DMS53 treated with DMSO at 0.1 percent for 48 hours (cell line): ENCODE measurements around the gene SLC23A3.
A peak's percentile ranks its signal among the peaks of the same experiment; 100 is the strongest.

Experiments
- DNase-seq: peaks from one replicate; lab custom pipeline; 2025; ENCODE audit not compliant: unreplicated experiment; lab: John Stamatoyannopoulos, UW

The SLC23A3 gene, protein sequence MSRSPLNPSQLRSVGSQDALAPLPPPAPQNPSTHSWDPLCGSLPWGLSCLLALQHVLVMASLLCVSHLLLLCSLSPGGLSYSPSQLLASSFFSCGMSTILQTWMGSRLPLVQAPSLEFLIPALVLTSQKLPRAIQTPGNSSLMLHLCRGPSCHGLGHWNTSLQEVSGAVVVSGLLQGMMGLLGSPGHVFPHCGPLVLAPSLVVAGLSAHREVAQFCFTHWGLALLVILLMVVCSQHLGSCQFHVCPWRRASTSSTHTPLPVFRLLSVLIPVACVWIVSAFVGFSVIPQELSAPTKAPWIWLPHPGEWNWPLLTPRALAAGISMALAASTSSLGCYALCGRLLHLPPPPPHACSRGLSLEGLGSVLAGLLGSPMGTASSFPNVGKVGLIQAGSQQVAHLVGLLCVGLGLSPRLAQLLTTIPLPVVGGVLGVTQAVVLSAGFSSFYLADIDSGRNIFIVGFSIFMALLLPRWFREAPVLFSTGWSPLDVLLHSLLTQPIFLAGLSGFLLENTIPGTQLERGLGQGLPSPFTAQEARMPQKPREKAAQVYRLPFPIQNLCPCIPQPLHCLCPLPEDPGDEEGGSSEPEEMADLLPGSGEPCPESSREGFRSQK

DNA sequence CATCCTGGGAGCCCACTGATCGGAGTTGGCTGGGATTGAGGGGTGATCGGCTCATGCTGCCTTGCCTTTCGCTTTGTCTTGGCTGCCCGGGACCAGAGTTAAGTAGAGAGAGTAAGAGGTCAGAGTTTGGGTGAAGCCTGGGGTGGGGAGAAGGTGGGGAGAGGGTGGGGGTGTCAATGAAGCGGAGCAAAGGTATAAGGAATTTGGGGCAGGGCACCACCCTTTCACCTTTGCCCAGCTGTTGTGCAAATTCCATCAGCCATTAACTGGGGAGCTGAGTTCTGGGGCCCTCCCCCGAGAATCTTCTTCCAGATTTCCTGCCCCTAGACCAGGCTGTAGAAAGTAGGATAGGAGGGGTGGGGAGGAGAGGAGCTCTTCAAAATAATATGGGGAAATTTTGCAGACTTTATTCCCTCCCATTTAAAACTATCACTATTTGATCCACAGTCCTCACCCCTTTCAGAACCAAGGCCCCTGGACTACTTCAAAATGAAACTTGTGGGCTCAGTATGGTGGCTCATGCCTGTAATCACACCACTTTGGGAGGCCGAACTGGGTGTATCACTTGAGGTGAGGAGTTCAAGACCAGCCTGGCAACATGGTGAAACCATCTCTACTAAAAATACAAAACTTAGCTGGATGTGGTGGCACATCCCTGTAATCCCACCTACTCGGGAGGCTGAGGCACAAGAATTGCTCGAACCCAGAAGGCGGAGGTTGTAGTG lies at the start of gene SLC23A3:
Gene SLC23A3 (minus strand): TSS at position 100 of the 725 bp plus-strand sequence. CDS start 45 bp downstream, at position 55.
- no peak for DNase-seq

DNA sequence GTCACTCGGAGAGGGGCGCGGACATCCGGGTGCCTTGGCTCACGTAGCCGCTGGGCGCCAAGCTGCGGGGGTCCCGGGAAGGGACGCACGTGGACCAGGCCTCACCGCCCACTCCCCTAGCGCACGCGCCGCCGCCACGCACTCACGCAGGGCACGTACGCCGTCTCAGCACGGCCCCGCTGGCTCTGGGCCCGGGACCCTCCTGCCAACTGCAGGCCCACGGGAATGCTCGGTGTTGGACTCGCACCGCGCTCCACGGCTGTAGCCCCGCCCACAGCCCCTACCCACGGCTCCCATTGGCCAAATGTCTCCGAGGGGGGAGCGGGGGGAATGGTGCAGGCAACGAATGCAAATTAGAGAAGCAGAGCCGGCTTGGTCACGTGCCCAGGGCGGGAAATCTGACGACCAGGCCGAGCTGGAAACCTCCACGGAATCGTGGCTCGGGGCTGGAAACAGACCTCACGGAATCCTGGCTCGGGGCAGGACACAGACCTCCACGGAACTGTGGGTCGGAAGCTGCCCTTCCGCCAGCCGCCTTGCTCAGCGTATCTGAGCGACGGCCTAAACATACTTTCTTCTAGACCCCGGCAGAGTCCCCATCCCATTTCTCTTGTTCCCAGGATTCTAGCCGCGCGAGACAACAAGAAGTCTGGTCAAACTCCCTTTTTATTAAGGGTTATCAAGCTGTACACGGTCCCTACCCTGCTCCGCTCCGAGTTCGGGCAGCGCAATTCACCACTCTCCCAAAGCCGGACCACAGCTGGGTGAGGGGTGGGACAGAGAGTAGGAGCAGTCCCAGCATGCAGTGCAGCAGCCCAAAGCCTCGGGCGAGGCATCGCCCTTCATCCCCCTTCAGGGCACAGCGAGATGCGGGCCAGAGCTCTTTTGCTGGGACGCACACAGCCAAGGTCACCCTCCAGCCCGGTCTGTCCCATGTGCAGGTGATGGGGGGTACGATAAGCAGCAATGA lies 49.2 kb upstream of the SLC23A3 start, which contains the start of gene ABCB6:
Gene ABCB6 (minus strand): TSS at position 227 of the 970 bp plus-strand sequence. CDS start 285 bp downstream, outside the sequence.
- DNase-seq: peak; percentile 88

DNA sequence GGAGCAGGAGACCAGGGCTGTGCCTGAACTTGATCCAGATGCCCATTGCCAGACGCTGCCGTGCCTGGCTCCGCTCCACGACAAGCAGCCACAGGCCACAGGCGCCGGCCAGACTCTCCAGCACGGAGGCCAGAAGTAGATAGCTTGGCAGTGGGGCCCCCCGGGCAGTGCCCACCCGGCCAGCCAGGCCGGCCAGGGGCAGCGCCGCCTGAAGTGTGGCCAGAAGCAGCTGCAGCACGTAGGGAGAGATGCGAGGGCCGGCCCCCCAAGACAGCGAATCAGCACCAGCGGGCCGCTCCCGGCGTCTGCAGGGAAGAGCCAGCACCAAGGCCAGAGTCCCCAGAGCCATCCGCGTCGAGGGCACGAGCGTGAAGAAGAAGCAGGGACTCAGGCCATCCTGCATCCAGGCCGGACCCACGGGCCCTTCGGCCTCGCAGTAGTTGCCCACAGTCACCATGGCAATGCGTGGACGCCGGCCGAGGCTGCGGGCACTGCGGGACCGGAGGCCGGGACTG lies 48.4 kb upstream of the SLC23A3 start:
- peak; percentile 32 for DNase-seq

DNA sequence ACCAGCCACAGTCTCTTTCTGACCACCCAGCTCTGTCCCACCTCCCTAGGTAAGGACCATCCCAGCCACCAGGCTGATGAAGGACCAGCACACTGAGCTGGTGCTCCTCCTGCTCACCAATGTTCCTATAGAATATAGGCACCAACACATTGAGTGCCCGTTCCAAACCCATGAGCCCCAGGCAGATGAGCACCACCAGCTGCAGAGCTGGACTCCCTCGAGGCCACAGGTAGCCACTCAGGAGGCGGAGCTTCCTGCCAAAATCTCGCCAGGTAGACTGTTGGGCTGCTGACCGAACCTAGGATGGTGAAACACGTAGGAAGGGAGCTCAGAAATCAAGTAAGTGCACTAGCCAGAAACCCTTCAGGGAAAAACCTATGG lies 46.7 kb upstream of the SLC23A3 start:
- DNase-seq: no peak

DNA sequence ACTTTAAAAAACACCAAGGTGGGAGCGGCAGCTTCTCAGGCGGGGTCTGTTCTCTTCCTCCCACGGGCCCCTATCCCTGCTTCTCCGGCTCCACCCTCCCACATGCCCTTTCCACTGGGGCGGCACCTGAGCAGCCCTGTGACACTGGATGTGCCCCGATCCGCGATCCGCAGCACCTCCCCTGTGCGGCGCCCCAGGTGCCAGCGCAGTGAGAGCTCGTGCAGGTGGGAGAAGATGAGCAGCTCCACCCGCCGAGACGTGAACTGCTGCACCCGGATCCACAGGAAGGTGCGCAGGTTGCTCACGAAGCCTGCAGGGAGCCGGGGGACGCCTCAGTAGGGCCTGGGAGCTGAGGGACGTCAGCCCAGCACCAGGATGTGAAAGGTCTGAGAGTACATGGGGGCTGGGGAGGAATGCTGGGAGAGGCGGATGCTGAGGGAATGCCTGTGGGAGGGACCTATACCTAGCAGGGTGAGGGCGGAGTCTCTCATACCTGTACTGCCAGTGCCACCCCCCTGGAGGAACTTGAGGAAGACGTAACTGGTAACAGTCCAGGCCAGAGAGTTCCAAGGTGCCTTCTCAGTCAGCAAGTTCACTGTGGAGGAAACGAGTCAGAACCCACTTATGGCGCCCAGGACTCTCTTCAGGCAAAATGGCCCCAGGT lies 46.2 kb upstream of the SLC23A3 start:
- no peak for DNase-seq

DNA sequence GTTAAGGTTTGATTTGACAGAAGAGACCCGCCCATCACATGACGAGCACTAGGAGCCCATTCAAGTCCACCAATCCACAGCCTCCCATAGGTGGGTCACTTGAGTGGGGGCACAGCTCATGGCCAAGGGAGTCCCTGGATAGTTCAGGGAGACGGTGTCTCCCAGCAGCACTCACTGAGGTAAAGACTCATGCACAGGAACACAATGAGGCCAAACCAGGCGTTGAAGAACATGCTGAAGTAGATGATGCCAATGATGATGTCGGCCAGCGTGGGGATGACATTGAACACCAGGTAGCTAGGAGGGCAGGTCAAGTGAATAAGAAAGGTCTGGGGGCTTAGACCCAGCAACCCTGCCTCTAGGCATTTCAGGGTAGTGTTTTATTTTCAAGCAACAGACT lies 45.0 kb upstream of the SLC23A3 start:
- no peak for DNase-seq

DNA sequence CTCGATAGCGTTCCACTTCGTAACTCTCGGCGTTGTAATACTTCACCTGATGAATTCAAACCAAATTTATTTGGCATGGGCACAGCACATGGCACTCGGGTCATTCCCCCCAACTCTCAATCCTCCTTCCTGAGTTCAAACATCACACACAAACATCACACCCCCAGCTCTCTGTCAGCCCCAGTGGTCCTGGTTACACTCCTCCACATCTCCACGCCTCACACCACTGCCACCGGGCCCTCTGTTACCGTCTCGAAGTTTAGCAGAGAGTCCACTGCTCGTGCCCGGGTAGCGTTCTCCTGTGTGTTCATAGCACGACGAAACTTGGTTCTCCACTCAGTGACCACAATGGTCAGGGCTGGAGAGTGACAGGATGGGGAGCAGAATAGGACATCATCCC lies 44.3 kb upstream of the SLC23A3 start:
- no peak for DNase-seq

DNA sequence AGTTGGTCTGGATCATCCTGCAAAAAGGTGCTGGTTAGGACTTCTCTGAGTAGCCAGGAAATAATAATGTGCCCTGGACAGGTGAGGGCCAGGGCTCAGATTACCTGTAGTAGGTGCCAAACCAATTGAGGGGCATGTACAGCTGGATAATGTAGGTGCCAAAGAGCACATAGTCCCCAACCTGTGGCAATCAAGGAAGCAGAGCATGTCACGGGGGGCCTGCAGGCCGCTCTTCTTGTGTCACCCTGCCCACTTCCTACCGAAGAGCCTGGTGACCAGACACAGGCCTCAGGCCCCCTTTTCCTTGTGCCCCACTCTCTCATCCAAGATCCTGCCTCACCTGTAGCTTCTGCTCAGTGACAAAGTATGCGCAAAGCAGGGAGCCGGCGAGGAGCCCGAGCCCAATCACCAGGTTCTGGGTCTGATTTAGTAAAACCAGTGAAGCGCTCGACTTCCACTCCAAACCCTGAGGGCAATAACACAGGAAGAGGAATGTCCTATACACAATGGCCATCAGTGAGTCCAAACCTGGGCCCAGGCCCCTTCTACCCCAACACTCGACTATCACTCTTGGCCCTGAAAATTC lies 43.8 kb upstream of the SLC23A3 start:
- DNase-seq: no peak

DNA sequence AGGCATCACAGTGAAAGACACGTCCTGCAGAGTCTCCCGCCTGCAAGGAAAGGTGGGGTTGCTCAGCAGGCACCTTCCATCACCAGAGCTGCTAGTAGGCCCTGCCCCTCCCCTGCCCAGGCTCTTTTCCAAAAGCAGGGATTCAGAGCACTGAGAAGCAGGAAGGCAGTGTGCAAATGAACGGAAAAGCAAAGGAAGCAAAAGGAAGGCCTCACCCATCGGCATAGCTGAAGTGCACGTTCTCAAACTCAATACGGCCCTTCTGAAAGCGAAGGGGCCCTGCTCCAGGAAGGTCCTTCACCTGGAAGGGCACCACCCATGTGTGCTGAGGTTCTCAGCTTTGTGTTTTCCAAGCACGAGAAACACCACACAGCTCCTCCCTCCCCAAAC lies 43.2 kb upstream of the SLC23A3 start:
- no peak for DNase-seq

DNA sequence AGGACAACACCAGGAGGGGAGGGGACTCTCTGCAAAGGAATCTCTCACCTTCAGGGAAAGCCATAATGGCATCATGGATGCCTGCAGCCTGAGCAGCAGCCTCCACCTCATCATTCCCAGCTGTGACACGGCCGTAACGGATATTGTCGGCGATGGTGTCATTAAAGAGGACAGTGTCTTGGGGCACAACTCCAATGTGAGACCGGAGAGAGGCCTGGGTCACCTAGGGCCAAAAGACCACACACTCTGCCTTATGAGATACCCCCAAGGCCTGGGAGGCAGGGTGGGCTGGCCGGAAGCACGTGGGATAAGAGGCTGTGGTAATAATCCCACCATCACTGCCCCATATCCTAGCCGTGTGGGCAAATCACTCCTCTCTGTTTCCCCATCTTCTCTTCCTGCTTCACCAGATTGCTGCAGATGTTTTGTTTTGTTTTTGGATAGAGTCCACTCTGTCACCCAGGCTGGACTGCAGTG lies 41.1 kb upstream of the SLC23A3 start:
- no peak for DNase-seq

DNA sequence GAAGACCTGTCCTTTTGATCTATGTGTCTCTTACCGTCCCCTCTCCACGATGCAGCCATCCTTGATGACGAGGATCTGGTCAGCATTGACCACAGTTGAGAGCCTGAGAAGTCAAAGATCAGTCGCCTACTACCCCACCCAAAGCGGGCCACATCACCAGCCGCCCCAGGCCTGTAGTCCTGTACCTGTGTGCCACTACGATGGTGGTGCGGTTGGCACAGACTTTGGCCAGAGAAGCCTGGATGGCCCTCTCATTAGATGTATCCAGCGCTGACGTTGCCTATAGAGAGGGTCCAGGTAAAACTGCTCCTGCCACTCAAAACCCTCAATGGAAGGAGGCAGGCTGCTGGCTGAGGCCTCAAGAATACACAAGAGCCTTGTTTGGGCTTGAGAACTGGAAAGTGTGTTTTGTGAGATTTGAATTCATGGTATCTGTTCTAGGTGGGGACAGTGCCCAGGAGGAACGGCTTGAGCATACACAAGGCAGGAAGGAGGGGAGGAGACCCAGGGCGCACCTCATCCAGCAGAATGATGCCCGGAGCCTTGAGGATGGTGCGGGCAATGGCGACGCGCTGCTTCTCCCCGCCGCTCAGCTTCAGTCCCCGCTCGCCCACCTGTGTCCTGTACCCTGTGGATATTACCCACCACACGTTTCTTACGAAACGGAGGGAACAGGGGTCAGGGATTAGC lies 40.5 kb upstream of the SLC23A3 start:
- no peak for DNase-seq

DNA sequence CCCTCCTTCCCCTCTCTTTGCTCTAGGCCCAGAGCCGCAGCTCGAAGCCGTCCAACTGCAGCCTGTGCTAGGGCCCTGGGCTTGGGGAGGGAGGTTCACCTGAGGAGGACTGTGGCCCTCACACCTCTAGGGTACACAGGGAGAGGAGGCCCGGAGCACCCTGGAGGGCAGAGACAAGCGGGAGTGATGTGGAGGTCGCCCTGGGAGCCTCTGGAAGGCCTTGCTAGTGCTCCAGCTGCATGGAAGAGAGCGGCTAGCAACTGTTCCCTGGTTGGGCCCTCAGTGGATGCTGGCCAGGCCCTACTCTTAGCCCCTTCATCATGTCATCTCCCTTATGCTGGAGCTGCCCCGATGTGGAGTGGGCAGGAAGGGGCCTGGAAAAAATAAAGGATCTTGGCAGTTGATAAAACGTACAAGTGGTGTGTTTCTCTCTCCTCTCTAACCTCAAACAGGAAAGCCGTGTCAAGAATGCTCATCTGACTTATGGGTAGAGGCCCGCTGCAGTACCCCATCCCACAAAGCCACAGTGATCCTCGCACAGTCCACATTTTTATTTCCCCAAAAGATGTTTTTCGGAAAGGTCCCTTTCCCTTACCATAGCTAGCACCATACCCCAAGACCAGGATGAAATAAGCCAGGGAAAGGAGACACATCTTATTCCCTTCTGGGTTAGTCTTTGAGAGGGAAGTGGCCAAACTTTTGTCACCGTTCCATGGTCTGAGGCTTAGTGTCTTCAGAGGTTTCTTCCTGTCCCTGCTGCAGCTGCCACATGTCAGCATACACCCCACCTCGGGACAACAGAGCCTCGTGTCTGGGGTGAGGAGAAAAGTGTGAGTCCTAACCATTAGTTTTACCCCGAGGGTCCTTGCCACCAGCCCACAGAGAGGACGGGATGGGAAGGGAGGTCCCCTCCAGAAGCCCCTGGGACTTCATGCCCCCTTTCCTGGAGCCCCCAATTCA lies 39.7 kb upstream of the SLC23A3 start:
- DNase-seq: no peak

DNA sequence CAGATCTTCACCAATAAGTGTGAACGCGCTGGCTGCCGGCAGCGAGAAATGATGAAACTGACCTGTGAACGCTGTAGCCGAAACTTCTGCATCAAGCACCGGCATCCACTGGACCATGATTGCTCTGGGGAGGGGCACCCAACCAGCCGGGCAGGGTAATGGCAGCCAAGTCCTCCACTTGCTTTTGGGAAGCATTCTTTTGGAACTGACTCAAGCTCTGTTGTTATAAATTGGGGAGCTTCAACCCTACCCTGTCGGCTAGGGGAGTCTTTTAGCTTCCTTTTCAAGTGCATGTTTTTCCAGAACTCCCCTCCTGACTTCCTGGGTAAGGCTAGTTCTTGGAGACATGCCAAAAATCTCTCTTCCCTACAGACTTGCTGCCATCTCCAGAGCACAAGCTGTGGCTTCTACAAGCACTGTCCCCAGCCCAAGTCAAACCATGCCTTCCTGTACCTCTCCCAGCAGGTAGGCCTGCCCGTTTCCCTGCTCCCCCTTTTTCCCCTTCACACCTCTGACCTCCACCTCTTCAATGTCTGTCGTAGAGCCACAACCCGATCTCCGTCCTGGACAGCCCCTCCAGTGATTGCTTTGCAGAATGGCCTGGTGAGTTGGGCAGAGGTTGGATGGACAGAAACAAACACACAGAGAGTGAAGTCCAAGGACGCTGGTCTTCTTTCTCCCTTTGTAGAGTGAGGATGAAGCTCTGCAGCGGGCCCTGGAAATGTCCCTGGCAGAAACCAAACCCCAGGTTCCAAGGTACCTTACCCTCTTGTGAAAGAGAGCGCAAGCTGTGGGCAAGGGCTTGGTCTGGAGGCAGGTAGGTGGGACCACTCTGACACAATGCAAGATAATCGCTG lies 38.3 kb upstream of the SLC23A3 start:
- no peak for DNase-seq

DNA sequence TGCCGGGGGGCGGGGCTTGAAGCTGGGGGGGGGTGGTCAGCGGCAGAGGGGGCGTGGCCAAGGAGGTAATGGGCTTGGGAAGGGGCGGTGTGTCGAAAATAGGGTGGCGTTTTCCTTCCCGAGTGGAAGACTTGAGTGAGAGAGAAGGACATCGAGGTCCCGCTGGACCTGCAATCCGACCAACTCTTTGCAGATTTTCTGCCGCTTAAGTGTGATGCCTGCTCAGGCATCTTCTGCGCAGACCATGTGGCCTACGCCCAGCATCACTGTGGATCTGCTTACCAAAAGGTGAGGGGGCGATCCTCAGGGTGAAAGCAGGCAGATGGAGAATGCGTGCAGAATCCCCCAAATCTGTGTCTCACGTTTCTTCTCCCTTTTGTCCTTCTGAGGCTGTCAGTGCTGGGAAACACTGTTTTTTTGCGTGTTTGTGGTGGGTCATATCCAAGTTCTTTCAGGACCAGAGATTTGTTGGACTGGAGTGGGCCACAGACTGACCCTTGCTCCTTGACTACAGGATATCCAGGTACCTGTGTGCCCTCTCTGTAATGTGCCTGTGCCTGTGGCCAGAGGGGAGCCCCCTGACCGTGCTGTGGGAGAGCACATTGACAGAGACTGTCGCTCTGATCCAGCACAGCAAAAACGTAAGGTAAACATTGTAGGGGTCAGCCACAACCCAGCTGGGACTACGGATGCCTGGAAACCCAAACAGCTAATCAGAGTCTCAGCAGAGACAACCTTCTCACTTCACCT lies 37.5 kb upstream of the SLC23A3 start:
- DNase-seq: peak; percentile 41

DNA sequence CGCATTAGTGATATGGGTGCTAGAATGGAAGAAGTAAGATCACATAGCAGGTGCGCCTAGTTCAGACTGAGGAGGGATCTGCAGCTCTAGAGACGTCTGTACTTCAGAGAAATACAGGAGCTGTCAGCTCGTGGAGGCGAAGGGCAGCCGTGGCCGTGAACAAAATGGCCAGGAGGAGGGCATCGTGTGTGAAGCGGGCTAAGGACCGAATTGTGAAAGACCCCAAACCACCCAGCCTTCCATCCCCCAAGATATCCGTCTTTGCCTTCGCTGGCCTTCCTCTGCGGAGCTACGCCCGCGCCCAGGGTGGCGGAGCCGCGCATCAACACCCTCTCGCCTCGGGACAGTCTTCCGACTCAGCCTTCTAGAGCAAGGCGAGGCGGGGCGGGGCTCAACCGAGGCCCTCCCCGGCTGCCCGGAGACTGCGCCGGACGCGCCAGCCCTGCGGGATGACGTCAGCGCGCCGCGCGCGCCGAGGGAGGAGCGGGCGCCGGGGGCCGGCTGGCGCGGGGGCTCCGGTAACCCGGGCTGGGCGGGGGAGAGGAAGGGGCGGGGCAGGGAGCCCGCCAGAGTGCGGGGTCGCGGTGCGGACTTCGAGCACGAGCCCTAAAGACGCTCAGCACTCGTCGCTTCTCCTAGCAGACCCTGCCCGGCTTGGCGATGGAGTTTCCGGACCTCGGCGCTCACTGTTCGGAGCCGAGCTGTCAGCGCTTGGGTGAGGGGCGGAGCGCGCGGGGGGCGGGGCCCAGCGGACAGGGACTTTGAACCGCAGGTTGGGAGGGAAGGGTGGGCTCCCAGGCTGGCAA lies 36.7 kb upstream of the SLC23A3 start, which contains the start of gene ZFAND2B:
Gene ZFAND2B (plus strand): TSS at position 455 of the 806 bp plus-strand sequence. CDS start 206 bp downstream, at position 661.
- DNase-seq: peak; percentile 75
